SK-N-SH treated with all-trans-retinoic acid at 6 μM for 48 hours (cell line): ENCODE data around the gene SPATA25.

Experiments
- ATAC-seq: fragments of 200-7000 bp; cut with Tn5 transposase; 3 replicates; pipeline ENCODE4 v1.9.1; 2020; ENCODE audit warnings: mild to moderate bottlenecking, moderate library complexity
- ARNTL ChIP-seq: fragments of 450-650 bp; formaldehyde crosslinking; IDR thresholded peaks from 2 replicates; pipeline ENCODE4 v1.5.0; 2020; ENCODE audit warnings: low read depth, mild to moderate bottlenecking, moderate library complexity, borderline replicate concordance
- BACH2 ChIP-seq: fragments of 250-450 bp; sonication (Bioruptor Pico); IDR thresholded peaks from 2 replicates; pipeline ENCODE4 v1.9.0; 2021; ENCODE audit warnings: mild to moderate bottlenecking, borderline replicate concordance
- CREB5 ChIP-seq: fragments of 250-450 bp; sonication (Bioruptor Pico); IDR thresholded peaks from 2 replicates; pipeline ENCODE4 v1.5.1; 2020; ENCODE audit warnings: low read depth, mild to moderate bottlenecking, moderate library complexity
- CSDC2 ChIP-seq: fragments of 250-450 bp; sonication (Bioruptor Pico); IDR thresholded peaks from 2 replicates; pipeline ENCODE4 v1.5.0; 2020; ENCODE audit warnings: mild to moderate bottlenecking, moderate library complexity
- CSRNP3 ChIP-seq: fragments of 250-450 bp; sonication (Bioruptor Pico); IDR thresholded peaks from 2 replicates; pipeline ENCODE4 v1.5.1; 2021; ENCODE audit warnings: mild to moderate bottlenecking, moderate library complexity
- ESRRG ChIP-seq: fragments of 250-450 bp; sonication (Bioruptor Pico); IDR thresholded peaks from 2 replicates; pipeline ENCODE4 v1.6.1; 2021; ENCODE audit warnings: mild to moderate bottlenecking
- GLIS3 ChIP-seq: fragments of 250-450 bp; sonication (Bioruptor Pico); IDR thresholded peaks from 2 replicates; pipeline ENCODE4 v1.5.0; 2020; ENCODE audit warnings: mild to moderate bottlenecking, moderate library complexity
- ISL1 ChIP-seq: fragments of 250-450 bp; sonication (Bioruptor Pico); IDR thresholded peaks from 2 replicates; pipeline ENCODE4 v2.1.2; 2022; ENCODE audit warnings: mild to moderate bottlenecking, moderate library complexity
- OSR1 ChIP-seq: fragments of 250-450 bp; sonication (Bioruptor Pico); IDR thresholded peaks from 2 replicates; pipeline ENCODE4 v1.8.0; 2022; ENCODE audit warnings: moderate library complexity, mild to moderate bottlenecking, inconsistent platforms
- POU6F1 ChIP-seq: fragments of 250-450 bp; sonication (Bioruptor Pico); IDR thresholded peaks from 2 replicates; pipeline ENCODE4 v1.8.0; 2021; ENCODE audit warnings: low read depth, mild to moderate bottlenecking, moderate library complexity, borderline replicate concordance
- PPARA ChIP-seq: fragments of 250-450 bp; sonication (Bioruptor Pico); IDR thresholded peaks from 2 replicates; pipeline ENCODE4 v1.5.0; 2020; ENCODE audit warnings: mild to moderate bottlenecking, borderline replicate concordance
- RARB ChIP-seq: fragments of 250-450 bp; sonication (Bioruptor Pico); IDR thresholded peaks from 2 replicates; pipeline ENCODE4 v1.8.0; 2021; ENCODE audit warnings: mild to moderate bottlenecking, moderate library complexity
- SNAI2 ChIP-seq: fragments of 250-450 bp; sonication (Bioruptor Pico); IDR thresholded peaks from 2 replicates; pipeline ENCODE4 v1.5.0; 2020; ENCODE audit warnings: mild to moderate bottlenecking, moderate library complexity
- TCF4 ChIP-seq: fragments of 250-450 bp; sonication (Bioruptor Pico); IDR thresholded peaks from 2 replicates; pipeline ENCODE4 v1.8.0; 2021; ENCODE audit warnings: mild to moderate bottlenecking, moderate library complexity, borderline replicate concordance
- TSHZ2 ChIP-seq: fragments of 250-450 bp; sonication (Bioruptor Pico); IDR thresholded peaks from 2 replicates; pipeline ENCODE4 v1.5.0; 2020; ENCODE audit warnings: mild to moderate bottlenecking, moderate library complexity
- ZFP3 ChIP-seq: fragments of 250-450 bp; sonication (Bioruptor Pico); IDR thresholded peaks from 2 replicates; pipeline ENCODE4 v1.5.0; 2020; ENCODE audit warnings: mild to moderate bottlenecking, moderate library complexity
- ZNF565 ChIP-seq: fragments of 450-650 bp; formaldehyde crosslinking; conservative IDR thresholded peaks from 2 replicates; pipeline ENCODE4 v1.5.0; 2020; ENCODE audit warnings: low read depth, mild to moderate bottlenecking, moderate library complexity
- ZNF70 ChIP-seq: fragments of 450-650 bp; formaldehyde crosslinking; IDR thresholded peaks from 2 replicates; pipeline ENCODE4 v1.5.0; 2020; ENCODE audit warnings: mild to moderate bottlenecking, moderate library complexity
- ZNF8 ChIP-seq: fragments of 450-650 bp; formaldehyde crosslinking; IDR thresholded peaks from 2 replicates; pipeline ENCODE4 v1.5.0; 2020; ENCODE audit warnings: mild to moderate bottlenecking, moderate library complexity

Gene SPATA25

GRCh38 chr20:45882469-45883099 is 4.8 kb downstream of the SPATA25 start:
- no peak for TF ChIP-seq TSHZ2 (CRISPR knock-in tag)
- no peak for TF ChIP-seq POU6F1 (CRISPR knock-in tag)
- TF ChIP-seq TCF4 (CRISPR knock-in tag): no peak
- TF ChIP-seq ESRRG (CRISPR knock-in tag): no peak
- no peak for TF ChIP-seq ZNF565 (CRISPR knock-in tag)
- TF ChIP-seq BACH2 (CRISPR knock-in tag): no peak
- ATAC-seq: no peak

GRCh38 chr20:45880988-45881788 is 6.2 kb downstream of the SPATA25 start, which contains the start of gene ZSWIM1:
Gene ZSWIM1, plus strand, starts transcription at chr20:45881227. Its CDS starts 1,366 bp downstream, at chr20:45882593.
- ATAC-seq: peak; percentile 99

GRCh38 chr20:45878076-45878761 is 9.2 kb downstream of the SPATA25 start:
- no peak for ATAC-seq
- no peak for TF ChIP-seq OSR1 (CRISPR knock-in tag)
- TF ChIP-seq TCF4 (CRISPR knock-in tag): no peak
- TF ChIP-seq POU6F1 (CRISPR knock-in tag): no peak
- no peak for TF ChIP-seq CSRNP3 (CRISPR knock-in tag)
- TF ChIP-seq RARB (CRISPR knock-in tag): no peak
- no peak for TF ChIP-seq BACH2 (CRISPR knock-in tag)
- TF ChIP-seq CREB5 (CRISPR knock-in tag): no peak
- TF ChIP-seq CSDC2 (CRISPR knock-in tag): no peak
- TF ChIP-seq ZNF565 (CRISPR knock-in tag): no peak
- no peak for TF ChIP-seq ESRRG (CRISPR knock-in tag)
- no peak for TF ChIP-seq ZFP3 (CRISPR knock-in tag)
- TF ChIP-seq SNAI2: no peak
- TF ChIP-seq ZNF8 (CRISPR knock-in tag): no peak
- TF ChIP-seq GLIS3: no peak
- TF ChIP-seq PPARA: no peak

More at GRCh38 chr20:45880988-45881788, 6.2 kb downstream of the SPATA25 start, which contains the start of gene ZSWIM1:
- no peak for TF ChIP-seq CREB5 (CRISPR knock-in tag)
- TF ChIP-seq ISL1 (CRISPR knock-in tag): no peak
- TF ChIP-seq ARNTL (CRISPR knock-in tag): no peak
- no peak for TF ChIP-seq CSRNP3 (CRISPR knock-in tag)
- TF ChIP-seq ZNF70 (CRISPR knock-in tag): no peak
- TF ChIP-seq SNAI2: no peak
- TF ChIP-seq ZNF565 (CRISPR knock-in tag): no peak
